HG03159 (cell line): ENCODE data around the gene MAP3K14.
"Not testable (repeated sequence)": the region's sequence is repeated elsewhere in the genome, so short reads cannot be mapped to it uniquely, and the experiment has no call there.

Experiments used
- ATAC-seq: cut with Tn5 transposase; IDR thresholded peaks from one replicate; pipeline ENCODE4 v1.9.1; 2021; ENCODE audit warnings: mild to moderate bottlenecking, moderate library complexity; ENCODE audit not compliant: unreplicated experiment

Gene MAP3K14

GRCh38 chr17:45316434-45317110 is at the start of gene MAP3K14:
Gene MAP3K14 (minus strand): TSS chr17:45317020. CDS start chr17:45290745, 26,275 bp downstream.
- ATAC-seq, result peak; percentile 19

GRCh38 chr17:45366049-45366448 is 49.2 kb upstream of the MAP3K14 start:
- no peak for ATAC-seq

- no peak for ATAC-seq
Observed at GRCh38 chr17:45364531-45365390, 47.9 kb upstream of the MAP3K14 start.

GRCh38 chr17:45363498-45363897 is 46.7 kb upstream of the MAP3K14 start:
- ATAC-seq, result no peak

- no peak for ATAC-seq
Observed at GRCh38 chr17:45361976-45362375, 45.2 kb upstream of the MAP3K14 start.

GRCh38 chr17:45361451-45361850 is 44.6 kb upstream of the MAP3K14 start:
- no peak for ATAC-seq

GRCh38 chr17:45357364-45357997 is 40.7 kb upstream of the MAP3K14 start:
- no peak for ATAC-seq

- ATAC-seq, result no peak
Observed at GRCh38 chr17:45355087-45355486, 38.3 kb upstream of the MAP3K14 start.

GRCh38 chr17:45353043-45353442 is 36.2 kb upstream of the MAP3K14 start:
- ATAC-seq, result no peak

GRCh38 chr17:45351831-45352230 is 35.0 kb upstream of the MAP3K14 start:
- no peak for ATAC-seq

- ATAC-seq, result no peak
Observed at GRCh38 chr17:45347444-45347843, 30.6 kb upstream of the MAP3K14 start.

GRCh38 chr17:45346216-45347015 is 29.6 kb upstream of the MAP3K14 start:
- no peak for ATAC-seq

GRCh38 chr17:45345554-45346215 is 28.9 kb upstream of the MAP3K14 start:
- no peak for ATAC-seq

GRCh38 chr17:45345246-45345553 is 28.4 kb upstream of the MAP3K14 start:
- no peak for ATAC-seq

GRCh38 chr17:45343967-45344664 is 27.3 kb upstream of the MAP3K14 start:
- not testable (repeated sequence) for ATAC-seq

GRCh38 chr17:45342871-45343526 is 26.2 kb upstream of the MAP3K14 start:
- no peak for ATAC-seq

- ATAC-seq, result no peak
Observed at GRCh38 chr17:45342306-45342705, 25.5 kb upstream of the MAP3K14 start.

GRCh38 chr17:45341533-45342158 is 24.8 kb upstream of the MAP3K14 start:
- ATAC-seq, result no peak
